Naive thymus-derived CD8-positive, alpha-beta T cell (primary cell): Measurements from ENCODE around the gene BCL7B. TPM values are rescaled to one million over a fixed set of nuclear protein-coding genes. Genes with fewer than 3 reads are reported as not detected.

ENCODE experiments used
- ATAC-seq, 2 donors: fragments of 150-1000 bp; cut with Tn5 transposase in 1 of 2; sonication (Bioruptor Pico), chemical (Tn5 transposase) in 1 of 2; 1 replicate in 1 of 2; 2 replicates in 1 of 2; pipeline ENCODE4 v1.10.0; 2021; ENCODE audit warnings: mild to moderate bottlenecking in 2 of 2, moderate library complexity in 2 of 2
- POLR2A ChIA-PET: fragments of 350-600 bp; sonication (Branson Sonifier 250); formaldehyde crosslinking; loops from one replicate; lab custom pipeline; 2021; ENCODE audit warnings: antibody characterized with exemption; lab: Charles Lee
- DNase-seq, 10 donors: peaks; one replicate each; pipeline versions ENCODE4 v3.0.0 to v3.0.0-alpha.2; 2020 to 2022
- H3K27ac Mint-ChIP-seq, 10 donors: one replicate each; pipeline ENCODE4 v1.8.0; 2020 to 2022; ENCODE audit warnings: mild to moderate bottlenecking in 10 of 10, mixed read lengths in 10 of 10, moderate library complexity in 4 of 10, inconsistent platforms in 1 of 10
- H3K27me3 Mint-ChIP-seq, 5 donors: one replicate each; pipeline ENCODE4 v1.8.0; 2021 to 2022; ENCODE audit warnings: mixed read lengths in 5 of 5
- H3K36me3 Mint-ChIP-seq, 3 donors: one replicate each; pipeline ENCODE4 v1.8.0; 2020 to 2022; ENCODE audit warnings: mixed read lengths in 3 of 3, mild to moderate bottlenecking in 2 of 3, inconsistent platforms in 1 of 3
- H3K4me1 Mint-ChIP-seq, 4 donors: one replicate each; pipeline ENCODE4 v1.8.0; 2021 to 2022; ENCODE audit warnings: mixed read lengths in 4 of 4
- H3K4me3 Mint-ChIP-seq, 10 donors: one replicate each; pipeline ENCODE4 v1.8.0; 2020 to 2022; ENCODE audit warnings: mild to moderate bottlenecking in 10 of 10, mixed read lengths in 10 of 10, moderate library complexity in 6 of 10, inconsistent platforms in 1 of 10
- H3K9me3 Mint-ChIP-seq, 9 donors: one replicate each; pipeline ENCODE4 v1.8.0; 2020 to 2022; ENCODE audit warnings: mixed read lengths in 9 of 9, mild to moderate bottlenecking in 3 of 9, inconsistent platforms in 1 of 9, moderate library complexity in 1 of 9
- polyA plus RNA-seq, 3 donors: library from polyadenylated mRNA; unstranded; fragments of 300-500 nt; fragmentation: Illumina TruSeq; gene quantifications; one replicate each; pipeline ENCODE4 v1.2.3, GENCODE V29; 2021
- total RNA-seq, 8 experiments: library from RNA in 2 of 8; stranded (reverse) in 2 of 8; gene quantifications; one replicate each; pipeline ENCODE4 v1.2.3 and lab custom pipeline; 2021 to 2026

BCL7B gene
- total RNA-seq (10 to 100 TPM; 59.5 to 64.6 TPM), polyA plus RNA-seq (10 to 100 TPM; 76.6 to 96.3 (median 81.8) TPM), total RNA-seq (lab: John Stamatoyannopoulos, UW) (48.9 to 65.9 (median 57.5) reads per million in 6 experiments)

DNA sequence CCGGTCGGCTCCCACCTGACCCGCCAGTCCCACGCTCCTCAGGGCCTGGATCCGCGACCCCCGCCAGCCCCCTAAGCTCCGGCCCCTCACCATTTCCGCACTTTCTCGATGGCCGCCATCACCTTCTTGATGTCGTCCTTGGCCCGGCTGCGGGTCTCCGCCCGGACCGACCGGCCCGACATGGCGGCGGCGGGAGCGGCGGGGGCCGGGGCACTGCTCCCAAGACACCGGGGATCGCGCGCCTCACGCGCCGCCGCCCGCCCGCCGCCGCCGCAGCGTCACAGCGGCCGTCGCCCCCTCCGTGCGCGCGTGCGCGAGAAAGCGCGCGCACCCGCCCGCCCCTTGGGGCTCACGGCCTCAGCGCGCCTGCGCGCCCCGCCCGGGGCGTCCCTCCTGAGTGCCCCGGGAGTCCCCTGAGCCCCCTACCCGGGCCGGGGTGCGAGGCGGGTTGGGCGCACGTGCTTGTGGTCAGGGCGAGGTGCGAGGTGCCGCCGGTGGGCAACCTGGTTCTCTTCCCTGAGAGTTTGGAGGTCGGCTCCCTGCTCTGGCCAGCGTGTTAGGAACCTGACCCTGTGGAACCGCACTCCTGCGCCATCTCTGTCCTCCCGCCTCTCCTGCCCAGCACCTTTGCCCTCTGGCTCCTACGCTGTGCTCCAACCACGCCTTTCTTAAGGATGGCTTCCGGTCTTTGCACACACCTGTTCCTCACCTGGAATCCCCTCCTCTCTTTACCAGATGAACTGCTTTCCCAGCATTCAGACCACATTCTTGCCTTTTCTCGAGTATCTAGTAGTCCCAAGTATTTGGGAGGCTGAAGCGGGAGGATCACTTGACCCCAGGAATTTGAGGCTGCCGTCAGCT lies at the start of gene BCL7B:
BCL7B (minus strand) TSS at position 294 of the 861 bp plus-strand sequence; CDS start at position 182, 112 bp downstream.
- Mint-ChIP-seq H3K27ac (peak within 1 kb of the TSS; percentile 95 to 99 (median 98)), H3K4me3 (peak within 1 kb of the TSS; percentile 91 to 97 (median 95)), H3K36me3 (peaks cover 0 to 30% (median 0%) of the 10 kb centered on the region in 3 donors), H3K9me3 (no peaks in the 10 kb centered on the region), H3K4me1 (peaks cover 19 to 36% (median 34%) of the 10 kb centered on the region in 4 donors), H3K27me3 (no peaks in the 10 kb centered on the region)
- peak; percentile 66 to 87 (median 82) for DNase-seq
- POLR2A ChIA-PET = interaction anchor here (0.6 to 3.5 kb wide), 10 partner anchors 8 to 181 kb away, joined by 3 to 81 read pairs (median 10); partner anchors contain the start of genes ABHD11, BAZ1B and TBL2
- peak; percentile 62 to 67 for ATAC-seq

GRCh38 chr7:73605601-73606220 lies 48.2 kb upstream of the BCL7B start:
- DNase-seq (no peak), ATAC-seq (no peak)
- Mint-ChIP-seq H3K27me3 (peaks cover 2 to 32% (median 11%) of the 10 kb centered on the region in 5 donors), H3K4me3 (no peak overlapping the region), H3K4me1 (peaks cover 0 to 3% (median under 1%) of the 10 kb centered on the region in 4 donors), H3K27ac (no peak overlapping the region), H3K9me3 (no peaks in the 10 kb centered on the region), H3K36me3 (no peaks in the 10 kb centered on the region)
- POLR2A ChIA-PET = interaction anchor here (2.5 kb wide), 1 partner anchor 133 kb away, joined by 5 read pairs; the partner anchor contains the start of gene ABHD11

GRCh38 chr7:73602721-73603651 lies 45.5 kb upstream of the BCL7B start:
- Mint-ChIP-seq H3K36me3 (peaks cover 0 to 3% (median 0%) of the 10 kb centered on the region in 3 donors), H3K27me3 (peaks cover 6 to 31% (median 10%) of the 10 kb centered on the region in 5 donors), H3K9me3 (no peaks in the 10 kb centered on the region), H3K4me1 (peaks cover 0 to 1% (median 0%) of the 10 kb centered on the region in 4 donors), H3K27ac (no peak overlapping the region), H3K4me3 (no peak overlapping the region)
- no peak for ATAC-seq
- no peak for DNase-seq
- POLR2A ChIA-PET = no interaction called here

DNA sequence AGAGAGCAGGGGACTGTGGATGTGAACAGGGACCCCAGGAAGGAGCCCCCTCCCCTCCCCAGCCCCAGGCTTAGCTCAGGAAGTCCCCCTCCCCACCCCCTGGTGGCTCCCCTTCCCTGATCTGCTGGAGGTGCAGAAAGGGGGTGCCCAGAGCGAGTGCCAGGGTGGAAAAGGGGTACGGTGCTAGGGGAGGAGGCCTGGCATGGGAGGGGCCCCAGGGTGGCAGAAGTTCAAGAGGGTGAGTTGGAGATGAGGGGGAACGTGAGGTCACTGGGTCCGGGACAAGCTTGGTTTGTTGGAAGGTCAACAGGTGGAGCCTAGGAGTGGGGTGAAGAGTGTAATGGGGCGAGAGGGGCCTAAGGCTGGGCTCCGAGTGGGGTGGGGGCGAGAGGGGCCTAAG lies 42.4 kb upstream of the BCL7B start:
- Mint-ChIP-seq H3K4me1 (no peaks in the 10 kb centered on the region), H3K27ac (no peak overlapping the region), H3K36me3 (peaks cover 0 to 4% (median 0%) of the 10 kb centered on the region in 3 donors), H3K4me3 (no peak overlapping the region), H3K9me3 (no peaks in the 10 kb centered on the region), H3K27me3 (peaks cover 8 to 38% (median 21%) of the 10 kb centered on the region in 5 donors)
- POLR2A ChIA-PET = interaction anchor here (1.0 kb wide), 1 partner anchor 139 kb away, joined by 5 read pairs; the partner anchor contains the start of gene ABHD11
- ATAC-seq (no peak), DNase-seq (no peak)

DNA sequence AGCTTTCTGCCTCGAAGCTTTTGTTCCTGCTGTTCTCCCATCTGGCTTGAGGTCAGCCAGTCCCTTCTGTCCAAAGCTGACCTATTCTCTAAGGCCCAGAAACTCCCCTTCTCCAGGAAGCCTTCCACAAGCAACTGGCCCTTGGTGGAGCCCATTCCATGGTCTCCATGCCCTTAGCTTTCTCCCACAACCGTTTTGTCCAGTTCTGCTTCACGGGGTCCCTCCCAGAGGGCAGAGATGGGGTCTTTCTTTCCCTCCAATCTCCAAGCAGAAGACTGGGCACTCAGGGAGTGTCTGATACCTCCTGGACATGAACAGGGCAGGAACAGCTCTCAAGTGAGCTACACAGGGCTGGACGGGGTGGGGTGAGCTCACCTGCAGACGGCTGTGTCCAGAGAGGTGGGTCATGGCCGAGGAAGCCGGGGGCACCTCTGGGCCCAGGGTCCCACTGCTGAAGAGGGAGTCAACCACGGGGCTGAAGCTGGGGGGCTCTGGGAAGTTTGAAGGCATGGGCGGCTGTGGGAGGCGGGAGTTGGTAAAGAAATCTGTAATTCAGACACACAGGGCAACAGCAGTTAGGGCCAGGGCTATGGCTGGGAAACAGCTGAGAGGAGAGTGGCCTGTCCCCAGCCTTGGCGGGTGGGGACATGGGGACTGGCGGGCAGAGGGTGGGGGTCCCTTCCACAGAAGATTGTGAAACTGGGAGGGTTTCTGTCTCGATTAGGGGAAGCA lies 41.8 kb upstream of the BCL7B start:
- no peak for DNase-seq
- Mint-ChIP-seq H3K9me3 (no peaks in the 10 kb centered on the region), H3K4me1 (no peaks in the 10 kb centered on the region), H3K36me3 (peaks cover 0 to 4% (median 0%) of the 10 kb centered on the region in 3 donors), H3K27me3 (peaks cover 8 to 39% (median 21%) of the 10 kb centered on the region in 5 donors), H3K27ac (no peak overlapping the region), H3K4me3 (no peak overlapping the region)
- POLR2A ChIA-PET = interaction anchor here (1.0 kb wide), 1 partner anchor 140 kb away, joined by 5 read pairs; the partner anchor contains the start of gene ABHD11
- ATAC-seq = no peak

GRCh38 chr7:73597978-73598782 lies 40.7 kb upstream of the BCL7B start:
- no peak for ATAC-seq
- no peak for DNase-seq
- H3K36me3 Mint-ChIP-seq = peaks cover 0 to 4% (median 0%) of the 10 kb centered on the region in 3 donors
- H3K27ac Mint-ChIP-seq = no peak overlapping the region
- H3K9me3 Mint-ChIP-seq = no peaks in the 10 kb centered on the region
- H3K27me3 Mint-ChIP-seq = peaks cover 8 to 43% (median 21%) of the 10 kb centered on the region in 5 donors
- POLR2A ChIA-PET = no interaction called here
- no peak overlapping the region for H3K4me3 Mint-ChIP-seq
- no peaks in the 10 kb centered on the region for H3K4me1 Mint-ChIP-seq

GRCh38 chr7:73596191-73597065 lies 38.9 kb upstream of the BCL7B start:
- no peak overlapping the region for H3K27ac Mint-ChIP-seq
- H3K27me3 Mint-ChIP-seq = peaks cover 8 to 36% (median 21%) of the 10 kb centered on the region in 5 donors
- ATAC-seq (no peak), DNase-seq (no peak)
- peaks cover 0 to 4% (median 0%) of the 10 kb centered on the region in 3 donors for H3K36me3 Mint-ChIP-seq
- no peaks in the 10 kb centered on the region for H3K4me1 Mint-ChIP-seq
- H3K4me3 Mint-ChIP-seq = no peak overlapping the region
- POLR2A ChIA-PET = interaction anchor here (0.5 kb wide), 2 partner anchors 10 to 580 kb away, joined by 3 to 4 read pairs; no protein-coding TSS in a partner anchor
- no peaks in the 10 kb centered on the region for H3K9me3 Mint-ChIP-seq

DNA sequence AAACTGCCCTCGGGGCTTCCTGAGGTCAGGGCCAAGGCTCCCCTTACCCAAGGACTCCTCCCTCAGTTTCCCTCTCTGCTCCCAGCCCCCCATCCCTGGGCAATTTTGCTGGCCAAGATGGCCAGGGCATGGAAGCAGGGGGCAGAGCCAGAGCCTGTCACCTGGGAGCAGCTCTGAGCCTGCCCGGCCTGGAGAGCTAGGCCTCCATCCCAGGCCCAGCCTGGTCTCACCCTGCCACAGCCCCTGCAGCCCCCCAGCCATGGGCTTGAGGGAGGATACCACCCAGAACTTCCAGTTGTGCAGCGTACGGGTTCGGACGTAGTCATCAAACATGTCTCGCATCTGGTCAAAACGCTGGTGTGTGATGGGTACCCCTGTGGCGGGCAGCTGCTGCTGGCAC lies 37.9 kb upstream of the BCL7B start:
- H3K9me3 Mint-ChIP-seq = no peaks in the 10 kb centered on the region
- peaks cover 8 to 36% (median 21%) of the 10 kb centered on the region in 5 donors for H3K27me3 Mint-ChIP-seq
- DNase-seq (no peak), ATAC-seq (no peak)
- POLR2A ChIA-PET = no interaction called here
- H3K36me3 Mint-ChIP-seq = peaks cover 0 to 4% (median 0%) of the 10 kb centered on the region in 3 donors
- no peak overlapping the region for H3K27ac Mint-ChIP-seq
- no peaks in the 10 kb centered on the region for H3K4me1 Mint-ChIP-seq
- H3K4me3 Mint-ChIP-seq = no peak overlapping the region

DNA sequence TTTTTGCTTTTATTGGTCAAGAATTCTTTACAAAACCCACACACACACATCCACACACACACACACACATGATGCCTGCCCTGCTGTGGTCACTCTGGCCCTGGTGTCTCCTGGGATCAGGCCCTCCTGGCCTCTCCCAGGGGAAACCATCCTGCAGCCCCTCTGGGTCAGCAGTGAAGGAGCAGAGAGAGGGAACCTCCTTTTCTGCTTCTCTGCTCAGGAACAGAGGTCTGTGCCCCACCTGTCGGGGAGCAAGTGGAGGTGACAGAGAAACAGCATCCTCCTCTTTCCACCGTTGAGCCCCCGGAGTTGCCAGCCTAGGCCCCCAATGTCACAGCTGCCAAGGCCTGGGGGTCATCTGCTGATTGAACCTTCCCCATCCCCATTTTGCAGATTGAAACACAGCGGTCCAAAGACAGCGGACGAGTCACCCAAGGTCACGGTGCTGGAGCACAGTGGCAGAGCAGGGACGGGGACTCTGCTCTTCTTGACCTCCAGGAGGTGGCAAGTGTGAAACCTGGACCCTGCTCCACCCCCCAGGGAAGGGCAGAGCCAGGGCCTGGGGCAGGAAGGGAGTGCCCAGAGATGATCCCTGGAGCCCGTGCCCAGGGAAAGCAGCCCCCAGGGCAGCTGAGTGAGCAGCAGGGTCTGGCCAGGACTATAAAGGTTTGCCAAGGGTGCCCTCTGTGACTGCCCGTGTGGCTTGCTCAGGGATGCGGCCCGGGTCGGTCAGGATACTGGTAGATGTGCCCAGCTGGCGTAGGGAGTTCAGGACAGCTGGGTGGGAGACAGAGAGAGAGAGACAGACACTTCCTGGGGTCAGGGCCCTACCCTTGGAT lies 35.9 kb upstream of the BCL7B start:
- POLR2A ChIA-PET = no interaction called here
- Mint-ChIP-seq H3K4me1 (no peaks in the 10 kb centered on the region), H3K27me3 (peaks cover 6 to 28% (median 10%) of the 10 kb centered on the region in 5 donors), H3K27ac (peak overlapping the region in 2 of 10 donors; percentile 10 to 25), H3K9me3 (no peaks in the 10 kb centered on the region), H3K36me3 (peaks cover 0 to 4% (median 0%) of the 10 kb centered on the region in 3 donors), H3K4me3 (no peak overlapping the region)
- no peak for ATAC-seq
- no peak for DNase-seq
